Bronchial epithelial cell (primary cell): ENCODE data around the gene C12orf76. TPM values are rescaled to one million over a fixed set of nuclear protein-coding genes. Genes with fewer than 3 reads are reported as not detected.

Experiments
- DNase-seq: peaks from one replicate; pipeline ENCODE4 v3.0.0-alpha.2; 2010; ENCODE audit warnings: low read depth
- FAIRE-seq: peaks from 2 replicates; lab custom pipeline; 2011; peaks lifted over from hg19 to GRCh38; lab: Jason Lieb, UNC
- H3K27me3 ChIP-seq: 2 replicates; pipeline ENCODE4 v1.5.1; 2011; ENCODE audit warnings: low read length; ENCODE audit not compliant: control insufficient read depth, insufficient read depth
- H3K36me3 ChIP-seq: 2 replicates; pipeline ENCODE4 v1.5.1; 2011; ENCODE audit warnings: low read length; ENCODE audit not compliant: control insufficient read depth, insufficient read depth
- H3K4me3 ChIP-seq: 2 replicates; pipeline ENCODE4 v1.5.1; 2011; ENCODE audit warnings: mild to moderate bottlenecking, low read depth, low read length, control low read depth
- CTCF ChIP-seq: IDR thresholded peaks from 2 replicates; pipeline ENCODE4 v1.5.1; 2011; ENCODE audit warnings: mild to moderate bottlenecking, moderate library complexity, low read length, control low read depth, inconsistent platforms; ENCODE audit not compliant: insufficient read depth, severe bottlenecking
- total RNA-seq: library from RNA; depleted of rRNA; stranded (reverse); fragments of >200 nt; gene quantifications from 2 replicates; pipeline ENCODE4 v1.2.1, GENCODE V29; 2014

The C12orf76 gene
- total RNA-seq, 1 donor from 2014 or later: 17.9 TPM

- Histone ChIP-seq H3K27me3 (no peaks in the 10 kb centered on the region), H3K4me3 (no peak overlapping the region), H3K36me3 (peaks cover 8% of the 10 kb centered on the region)
- FAIRE-seq: no peak
- no peak for TF ChIP-seq CTCF
- DNase-seq: no peak
These were observed 56.7 kb downstream of the C12orf76 start for GRCh38 chr12:109991586-109991985.

Other genes with a start within 250 kb of the C12orf76 start
- gene TRPV4, start 215.1 kb downstream of the C12orf76 start, total RNA-seq: 0.51 and 0.53 TPM in 2 replicates
- gene GLTP, start 168.0 kb downstream of the C12orf76 start, total RNA-seq: 210 and 667 TPM in 2 replicates
- 9.2 and 18.1 TPM in 2 replicates for gene TCHP, start 148.2 kb downstream of the C12orf76 start, total RNA-seq
- gene GIT2, start 52.2 kb downstream of the C12orf76 start, total RNA-seq: 21.9 and 22.4 TPM in 2 replicates
- gene ANKRD13A, start 49.1 kb downstream of the C12orf76 start, total RNA-seq: 27.3 and 36.9 TPM in 2 replicates
- 5.8 and 9.5 TPM in 2 replicates for gene IFT81, start 75.8 kb upstream of the C12orf76 start, total RNA-seq
- gene ATP2A2, start 232.7 kb upstream of the C12orf76 start, total RNA-seq: 125 and 173 TPM in 2 replicates